ENCODE measurements around the gene CTXND2.

CTXND2 gene

DNA sequence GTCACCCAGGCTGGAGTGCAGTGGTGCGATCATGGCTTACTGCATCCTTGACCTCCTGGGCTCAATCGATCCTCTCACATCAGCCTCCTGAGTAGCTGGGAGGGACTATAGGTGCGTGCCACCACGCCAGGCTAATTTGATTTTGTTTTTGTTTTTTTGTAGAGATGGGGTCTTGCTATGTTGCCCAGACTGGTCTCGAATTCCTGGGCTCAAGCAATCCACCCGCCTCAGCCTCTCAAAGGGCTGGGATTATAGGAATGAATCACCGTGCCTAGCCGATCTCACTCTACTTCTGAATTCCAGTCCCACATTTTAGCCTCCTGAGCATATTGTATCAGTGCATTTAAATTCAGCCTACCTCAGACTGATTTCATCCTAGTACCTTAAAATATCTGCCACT lies 1.8 kb downstream of the CTXND2 start:
- H3K4me3 ChIP-seq (ENCODE audit: low read length), result no peak overlapping the region
- H3K36me3 ChIP-seq (ENCODE audit: control insufficient read depth, low read length), result no peaks in the 10 kb centered on the region
- no peaks in the 10 kb centered on the region for H3F3A ChIP-seq (ENCODE audit: control insufficient read depth, insufficient read depth)
- H3K27me3 ChIP-seq (ENCODE audit: control insufficient read depth, low read length), result peaks cover 8% of the 10 kb centered on the region
- H4K20me1 ChIP-seq (ENCODE audit: control insufficient read depth, insufficient read depth, low read depth, low read length), result no peaks in the 10 kb centered on the region
- H3K4me2 ChIP-seq (ENCODE audit: low read length), result no peak overlapping the region
- no peaks in the 10 kb centered on the region for H3K79me2 ChIP-seq (ENCODE audit: control insufficient read depth, low read length)
- TF ChIP-seq, protein P1, sequence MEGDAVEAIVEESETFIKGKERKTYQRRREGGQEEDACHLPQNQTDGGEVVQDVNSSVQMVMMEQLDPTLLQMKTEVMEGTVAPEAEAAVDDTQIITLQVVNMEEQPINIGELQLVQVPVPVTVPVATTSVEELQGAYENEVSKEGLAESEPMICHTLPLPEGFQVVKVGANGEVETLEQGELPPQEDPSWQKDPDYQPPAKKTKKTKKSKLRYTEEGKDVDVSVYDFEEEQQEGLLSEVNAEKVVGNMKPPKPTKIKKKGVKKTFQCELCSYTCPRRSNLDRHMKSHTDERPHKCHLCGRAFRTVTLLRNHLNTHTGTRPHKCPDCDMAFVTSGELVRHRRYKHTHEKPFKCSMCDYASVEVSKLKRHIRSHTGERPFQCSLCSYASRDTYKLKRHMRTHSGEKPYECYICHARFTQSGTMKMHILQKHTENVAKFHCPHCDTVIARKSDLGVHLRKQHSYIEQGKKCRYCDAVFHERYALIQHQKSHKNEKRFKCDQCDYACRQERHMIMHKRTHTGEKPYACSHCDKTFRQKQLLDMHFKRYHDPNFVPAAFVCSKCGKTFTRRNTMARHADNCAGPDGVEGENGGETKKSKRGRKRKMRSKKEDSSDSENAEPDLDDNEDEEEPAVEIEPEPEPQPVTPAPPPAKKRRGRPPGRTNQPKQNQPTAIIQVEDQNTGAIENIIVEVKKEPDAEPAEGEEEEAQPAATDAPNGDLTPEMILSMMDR (IDR thresholded peaks at IDR 0.05; ENCODE audit: low read depth, low read length, poor library complexity, severe bottlenecking), result no peak
- TF ChIP-seq EZH2phosphoT487 (IDR thresholded peaks at IDR 0.05; ENCODE audit: borderline replicate concordance, low read length), result no peak
- H3K4me1 ChIP-seq (ENCODE audit: control insufficient read depth, low read length), result peaks cover 11% of the 10 kb centered on the region
- no peaks in the 10 kb centered on the region for H3K9me2 ChIP-seq (replicated peaks; ENCODE audit: control insufficient read depth, low read length)
- H3K27ac ChIP-seq (ENCODE audit: low read depth, low read length), result no peak overlapping the region
- H3K9me3 ChIP-seq (ENCODE audit: control insufficient read depth, insufficient read depth, low read length), result no peaks in the 10 kb centered on the region

DNA sequence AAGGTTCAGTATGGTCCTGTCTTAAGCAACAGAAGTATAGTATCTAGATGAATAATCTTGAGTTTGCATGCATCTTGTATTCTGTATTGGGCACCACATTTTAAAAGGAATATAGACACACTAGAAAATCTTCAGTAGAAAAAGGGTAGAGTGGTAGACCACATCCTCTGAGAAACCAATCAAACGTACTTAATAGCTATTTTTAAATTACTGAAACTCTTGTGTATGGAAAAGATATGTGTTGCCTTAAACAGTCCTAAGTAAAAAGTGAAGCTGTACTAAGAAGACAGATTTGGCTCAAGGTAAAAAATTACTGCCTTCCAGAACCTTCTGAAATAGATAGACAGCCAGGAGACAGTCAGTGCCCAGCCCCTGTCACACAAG lies 3.1 kb downstream of the CTXND2 start:
- TF ChIP-seq, protein P1 (IDR thresholded peaks at IDR 0.05; ENCODE audit: low read depth, low read length, poor library complexity, severe bottlenecking), result no peak
- TF ChIP-seq EZH2phosphoT487 (IDR thresholded peaks at IDR 0.05; ENCODE audit: borderline replicate concordance, low read length), result no peak

DNA sequence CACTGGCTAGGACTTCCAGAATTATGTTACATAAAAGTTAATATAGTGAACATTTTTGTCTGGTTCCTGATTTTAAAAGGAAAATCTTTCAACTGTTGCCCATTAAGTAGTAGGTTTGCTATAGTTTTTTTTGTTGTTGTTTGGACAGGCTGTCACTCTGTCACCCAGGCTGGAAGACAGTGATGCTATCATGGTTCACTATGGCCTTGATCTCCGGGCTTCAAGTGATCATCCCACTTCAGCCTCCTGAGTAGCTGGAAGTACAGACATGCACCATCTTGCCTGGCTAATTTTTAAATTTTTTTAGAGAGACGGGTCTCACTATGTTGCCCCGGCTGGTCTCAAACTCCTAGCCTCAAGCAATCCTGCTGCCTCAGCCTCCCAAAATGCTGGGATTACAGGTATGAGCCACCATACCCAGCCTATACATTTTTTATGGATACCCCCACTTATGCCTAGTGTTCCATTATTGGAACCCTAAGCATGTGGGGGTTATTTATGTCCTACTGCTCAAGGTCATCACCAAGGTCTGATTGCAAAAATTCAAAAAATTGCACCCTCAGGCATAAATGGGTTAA lies 6.5 kb downstream of the CTXND2 start:
- no peaks in the 10 kb centered on the region for H3F3A ChIP-seq (ENCODE audit: control insufficient read depth, insufficient read depth)
- no peaks in the 10 kb centered on the region for H3K36me3 ChIP-seq (ENCODE audit: control insufficient read depth, low read length)
- H3K9me3 ChIP-seq (ENCODE audit: control insufficient read depth, insufficient read depth, low read length), result no peaks in the 10 kb centered on the region

More for the DNA sequence above, 3.1 kb downstream of the CTXND2 start:
- no peak overlapping the region for H3K4me3 ChIP-seq (ENCODE audit: low read length)
- 0 out of 2 replicates have a peak, but pooled peaks cover 5% of the 10 kb centered on the region for H3K27me3 ChIP-seq (ENCODE audit: control insufficient read depth, low read length)
- no peaks in the 10 kb centered on the region for H3F3A ChIP-seq (ENCODE audit: control insufficient read depth, insufficient read depth)
- H3K27ac ChIP-seq (ENCODE audit: low read depth, low read length), result no peak overlapping the region
- H3K36me3 ChIP-seq (ENCODE audit: control insufficient read depth, low read length), result no peaks in the 10 kb centered on the region
- H3K9me3 ChIP-seq (ENCODE audit: control insufficient read depth, insufficient read depth, low read length), result no peaks in the 10 kb centered on the region
- H4K20me1 ChIP-seq (ENCODE audit: control insufficient read depth, insufficient read depth, low read depth, low read length), result no peaks in the 10 kb centered on the region
- peak overlapping the region; percentile 42 for H3K4me2 ChIP-seq (ENCODE audit: low read length)
- H3K9me2 ChIP-seq (replicated peaks; ENCODE audit: control insufficient read depth, low read length), result no peaks in the 10 kb centered on the region
- H3K4me1 ChIP-seq (ENCODE audit: control insufficient read depth, low read length), result peaks cover 11% of the 10 kb centered on the region
- no peaks in the 10 kb centered on the region for H3K79me2 ChIP-seq (ENCODE audit: control insufficient read depth, low read length)

More for the DNA sequence above, 6.5 kb downstream of the CTXND2 start:
- Histone ChIP-seq H3K4me3 (ENCODE audit: low read length) (no peak overlapping the region), H4K20me1 (ENCODE audit: control insufficient read depth, insufficient read depth, low read depth, low read length) (no peaks in the 10 kb centered on the region), H3K27ac (ENCODE audit: low read depth, low read length) (no peak overlapping the region), H3K27me3 (ENCODE audit: control insufficient read depth, low read length) (peaks cover 12% of the 10 kb centered on the region; the same call in 1 of the 2 replicates), H3K4me2 (ENCODE audit: low read length) (no peak overlapping the region), H3K79me2 (ENCODE audit: control insufficient read depth, low read length) (no peaks in the 10 kb centered on the region), H3K9me2 (replicated peaks; ENCODE audit: control insufficient read depth, low read length) (no peaks in the 10 kb centered on the region), H3K4me1 (ENCODE audit: control insufficient read depth, low read length) (peaks cover 11% of the 10 kb centered on the region)
- TF ChIP-seq, protein P1 (IDR thresholded peaks at IDR 0.05; ENCODE audit: low read depth, low read length, poor library complexity, severe bottlenecking), result no peak
- TF ChIP-seq EZH2phosphoT487 (IDR thresholded peaks at IDR 0.05; ENCODE audit: borderline replicate concordance, low read length), result no peak
